Measurements from ENCODE around the gene IER2. TPM values are rescaled to one million over a fixed set of nuclear protein-coding genes. Genes with fewer than 3 reads are reported as not detected.
A peak's percentile ranks its signal among the peaks of the same experiment; 100 is the strongest.

The IER2 gene
- total and polyA plus RNA-seq, 9 of the 15 experiments (the other 6 are each of a cell fraction or from before 2014, with no cell fraction given): 4.5 to 205 (median 23.7) TPM

GRCh38 chr19:13118424-13119193 is 31.6 kb upstream of the IER2 start (continued):
- no peak for TF ChIP-seq ZNF395 (CRISPR knock-in tag; IDR thresholded peaks at IDR 0.05)
- TF ChIP-seq CREB3L1 (IDR thresholded peaks at IDR 0.05; ENCODE audit: borderline replicate concordance, low read depth): no peak
- peak in 1 of 2 experiments; percentile 35; a peak in 1 of 4 replicates for TF ChIP-seq ZMIZ1 (IDR thresholded peaks at IDR 0.05; ENCODE audit: low read depth in 2 of 2, low read length in 2 of 2)
- TF ChIP-seq EZH2 (IDR thresholded peaks at IDR 0.05; ENCODE audit: borderline replicate concordance, low read depth, low read length): no peak
- no peak for TF ChIP-seq ZNF583 (CRISPR knock-in tag; IDR thresholded peaks at IDR 0.05)
- no peak for TF ChIP-seq MITF (IDR thresholded peaks at IDR 0.05)
- TF ChIP-seq ZSCAN29 (IDR thresholded peaks at IDR 0.05): 0 out of 2 replicates have a peak, but pooled peaks have one; percentile 24
- TF ChIP-seq SAP30 (IDR thresholded peaks at IDR 0.05; ENCODE audit: borderline replicate concordance, insufficient read depth, low read depth, low read length, poor library complexity, severe bottlenecking): no peak
- TF ChIP-seq PBX2 (CRISPR knock-in tag; IDR thresholded peaks at IDR 0.05; ENCODE audit: low read depth): no peak
- TF ChIP-seq PBX2 (tag; conservative IDR thresholded peaks at IDR 0.05; ENCODE audit: low read depth): no peak
- no peak for TF ChIP-seq GABPB1 (CRISPR knock-in tag; IDR thresholded peaks at IDR 0.05)
- TF ChIP-seq NUFIP1 (IDR thresholded peaks at IDR 0.05; ENCODE audit: partially characterized antibody): no peak
- TF ChIP-seq PCBP1 (IDR thresholded peaks at IDR 0.05; ENCODE audit: low read depth, low read length, poor library complexity, severe bottlenecking): no peak
- TF ChIP-seq ZNF707 (CRISPR knock-in tag; conservative IDR thresholded peaks at IDR 0.05): no peak
- no peak for TF ChIP-seq HDAC8 (tag; IDR thresholded peaks at IDR 0.05)
